ENCODE measurements around the gene TLR9.
A peak's percentile ranks its signal among the peaks of the same experiment; 100 is the strongest.

TLR9 gene

GRCh38 chr3:52174896-52175295, 50.5 kb downstream of the TLR9 start:
- no peak for DNase-seq (ENCODE audit: extremely low read depth, low read depth)
- TF ChIP-seq CTCF (IDR thresholded peaks at IDR 0.05; ENCODE audit: low read depth, low read length), result no peak

GRCh38 chr3:52173101-52173500, 52.3 kb downstream of the TLR9 start:
- no peak for TF ChIP-seq CTCF (IDR thresholded peaks at IDR 0.05; ENCODE audit: low read depth, low read length)
- DNase-seq (ENCODE audit: extremely low read depth, low read depth), result no peak

GRCh38 chr3:52172262-52172757, 53.1 kb downstream of the TLR9 start:
- no peak for TF ChIP-seq CTCF (IDR thresholded peaks at IDR 0.05; ENCODE audit: low read depth, low read length)
- DNase-seq (ENCODE audit: extremely low read depth, low read depth), result no peak

- DNase-seq (ENCODE audit: extremely low read depth, low read depth), result peak; percentile 38
- peak; percentile 36 for TF ChIP-seq CTCF (IDR thresholded peaks at IDR 0.05; ENCODE audit: low read depth, low read length)
Measured at GRCh38 chr3:52171514-52172261, 53.8 kb downstream of the TLR9 start.
